ENCODE measurements around the gene PARD3B.

- TF ChIP-seq PKNOX1 (IDR thresholded peaks at IDR 0.05) (no peak), FOXK2 (IDR thresholded peaks at IDR 0.05) (no peak), HDGF (IDR thresholded peaks at IDR 0.05; ENCODE audit: borderline replicate concordance) (no peak), BHLHE40 (IDR thresholded peaks at IDR 0.05; ENCODE audit: borderline replicate concordance) (no peak), TARDBP (IDR thresholded peaks at IDR 0.05) (no peak), FOXM1 (IDR thresholded peaks at IDR 0.05; ENCODE audit: borderline replicate concordance) (no peak), SP1 (IDR thresholded peaks at IDR 0.05) (no peak), ELF4 (IDR thresholded peaks at IDR 0.05) (no peak), FOXA1 (IDR thresholded peaks at IDR 0.05) (no peak)
These were observed 670.8 kb downstream of the PARD3B start for GRCh38 chr2:205216092-205216491.
